Putamen (tissue), 1 donor: Measurements from ENCODE around the gene EPB41.
"Not testable (repeated sequence)": the region's sequence is repeated elsewhere in the genome, so short reads cannot be mapped to it uniquely, and the experiment has no call there.

Experiments used
- DNase-seq: peaks from one replicate; pipeline ENCODE4 v3.0.0-alpha.2; 2016; ENCODE audit warnings: low spot score

EPB41 gene

GRCh38 chr1:28927648-28928313, 13.4 kb downstream of the EPB41 start:
- DNase-seq, result no peak

GRCh38 chr1:28928314-28928941, 14.1 kb downstream of the EPB41 start:
- no peak for DNase-seq

DNA sequence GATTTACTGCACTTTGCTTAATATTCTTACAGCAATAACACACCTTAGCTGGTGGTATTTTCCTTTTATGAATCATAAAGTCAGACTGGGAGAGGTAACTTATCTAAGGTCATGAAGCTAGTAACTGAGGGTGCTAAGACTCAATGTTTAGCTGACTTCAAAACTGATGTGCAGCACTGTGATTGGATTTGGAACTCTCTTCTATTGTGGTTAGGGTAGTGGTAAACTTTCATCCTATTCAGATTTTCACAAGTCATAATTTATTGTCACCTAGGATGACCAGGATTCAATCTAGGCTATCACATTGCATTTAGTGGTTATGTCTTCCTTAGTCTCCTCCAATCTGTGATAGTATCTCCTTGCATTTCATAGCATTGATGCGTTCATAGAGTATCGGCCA, 18.9 kb downstream of the EPB41 start:
- no peak for DNase-seq

GRCh38 chr1:28933918-28934317, 19.5 kb downstream of the EPB41 start:
- no peak for DNase-seq

- DNase-seq, result no peak
Measured at GRCh38 chr1:28934676-28935075, 20.3 kb downstream of the EPB41 start.

GRCh38 chr1:28935293-28935692, 20.9 kb downstream of the EPB41 start:
- DNase-seq, result no peak

GRCh38 chr1:28936094-28936493, 21.7 kb downstream of the EPB41 start:
- DNase-seq, result no peak

- DNase-seq, result no peak
Measured at GRCh38 chr1:28936528-28936927, 22.2 kb downstream of the EPB41 start.

GRCh38 chr1:28943581-28943980, 29.2 kb downstream of the EPB41 start:
- DNase-seq, result not testable (repeated sequence)

- no peak for DNase-seq
Measured at GRCh38 chr1:28950006-28950405, 35.6 kb downstream of the EPB41 start.

DNA sequence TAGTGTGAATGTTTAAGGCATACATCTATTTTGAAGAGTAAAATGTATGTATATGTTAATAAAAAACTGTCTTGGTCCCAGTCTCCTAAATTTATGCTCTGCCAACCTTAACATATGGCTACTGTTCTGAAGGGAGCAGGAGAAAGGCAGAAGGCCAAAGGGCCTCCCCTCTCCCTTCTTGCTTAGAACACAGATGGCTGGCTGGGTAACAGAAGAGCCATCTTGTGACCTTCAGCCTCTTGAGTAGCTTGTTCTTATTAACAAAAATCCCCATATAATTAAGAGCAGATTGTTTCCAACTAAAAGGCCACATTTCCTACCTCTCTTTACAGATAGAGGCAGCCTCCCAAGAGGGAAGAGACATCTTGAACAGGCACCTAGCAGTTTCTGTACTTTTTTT, 36.1 kb downstream of the EPB41 start:
- DNase-seq, result no peak

- DNase-seq, result no peak
Measured at GRCh38 chr1:28954126-28954726, 39.9 kb downstream of the EPB41 start.

DNA sequence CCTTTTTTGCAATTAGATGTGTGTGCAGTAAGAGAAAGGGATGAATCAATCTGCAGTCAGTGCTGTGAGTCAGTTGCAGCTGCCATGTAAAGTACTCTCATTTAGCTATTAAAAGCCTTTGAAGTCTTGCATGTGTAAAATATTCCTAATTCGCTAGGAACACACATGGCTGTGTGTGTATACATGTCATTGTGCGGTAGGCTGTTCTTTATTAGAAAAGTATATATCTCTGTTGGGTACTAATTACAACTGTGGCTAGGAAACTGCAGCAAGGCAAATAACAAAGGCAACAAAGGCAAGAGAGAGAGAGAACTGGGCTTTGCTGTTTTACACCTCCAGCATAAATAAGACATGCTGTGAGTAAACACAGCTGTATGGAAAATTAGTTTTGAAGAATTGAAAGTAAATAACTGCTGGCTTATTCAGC, 41.7 kb downstream of the EPB41 start:
- DNase-seq, result no peak

GRCh38 chr1:28962114-28962831, 47.9 kb downstream of the EPB41 start:
- not testable (repeated sequence) for DNase-seq

DNA sequence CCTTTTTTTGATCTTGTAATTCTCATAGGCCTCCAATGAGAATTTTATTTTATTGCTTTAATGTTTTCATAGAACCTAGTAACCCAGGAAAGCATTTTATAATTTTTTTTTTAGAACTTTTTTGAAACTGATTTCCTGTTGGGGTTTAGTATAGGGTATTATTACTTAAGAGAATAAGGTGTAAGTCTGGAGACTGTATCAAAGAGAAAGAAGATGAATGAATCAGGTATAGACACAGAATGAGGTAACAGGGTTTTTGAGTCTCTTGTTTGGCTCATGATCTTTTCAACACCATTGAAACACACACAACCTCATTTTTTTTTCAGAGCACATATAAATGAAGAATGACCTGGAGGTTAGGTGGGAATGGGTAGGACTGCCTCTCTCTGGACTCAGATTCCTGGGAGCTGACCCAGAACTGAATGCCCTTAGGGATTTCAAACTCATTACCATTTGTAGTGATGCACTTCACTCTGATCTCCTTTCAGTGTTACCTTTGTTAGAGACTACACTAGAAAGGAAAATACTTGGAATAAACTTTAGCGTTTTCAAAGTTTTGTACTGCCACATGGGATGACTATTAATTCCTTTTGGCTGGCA, 51.0 kb downstream of the EPB41 start:
- DNase-seq, result no peak

DNA sequence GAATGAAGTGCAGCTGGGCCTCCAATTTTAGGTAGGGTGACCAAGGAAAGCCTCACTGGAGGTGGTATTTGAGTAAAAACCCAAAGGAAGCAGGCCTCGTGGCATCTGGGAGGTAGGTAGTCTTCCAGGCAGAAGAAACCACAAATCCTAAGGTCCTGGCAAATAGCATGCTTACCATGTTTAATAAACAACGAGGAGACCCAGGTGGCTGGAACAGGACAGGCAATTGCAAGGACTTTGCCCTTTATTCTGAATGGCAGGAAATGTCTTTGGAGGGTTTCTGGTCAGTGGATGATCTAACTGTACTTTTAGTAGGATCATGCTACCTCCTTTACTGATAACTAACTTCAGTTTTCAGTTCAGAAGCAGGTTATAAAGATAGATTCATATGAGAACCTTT, 52.2 kb downstream of the EPB41 start:
- no peak for DNase-seq

DNA sequence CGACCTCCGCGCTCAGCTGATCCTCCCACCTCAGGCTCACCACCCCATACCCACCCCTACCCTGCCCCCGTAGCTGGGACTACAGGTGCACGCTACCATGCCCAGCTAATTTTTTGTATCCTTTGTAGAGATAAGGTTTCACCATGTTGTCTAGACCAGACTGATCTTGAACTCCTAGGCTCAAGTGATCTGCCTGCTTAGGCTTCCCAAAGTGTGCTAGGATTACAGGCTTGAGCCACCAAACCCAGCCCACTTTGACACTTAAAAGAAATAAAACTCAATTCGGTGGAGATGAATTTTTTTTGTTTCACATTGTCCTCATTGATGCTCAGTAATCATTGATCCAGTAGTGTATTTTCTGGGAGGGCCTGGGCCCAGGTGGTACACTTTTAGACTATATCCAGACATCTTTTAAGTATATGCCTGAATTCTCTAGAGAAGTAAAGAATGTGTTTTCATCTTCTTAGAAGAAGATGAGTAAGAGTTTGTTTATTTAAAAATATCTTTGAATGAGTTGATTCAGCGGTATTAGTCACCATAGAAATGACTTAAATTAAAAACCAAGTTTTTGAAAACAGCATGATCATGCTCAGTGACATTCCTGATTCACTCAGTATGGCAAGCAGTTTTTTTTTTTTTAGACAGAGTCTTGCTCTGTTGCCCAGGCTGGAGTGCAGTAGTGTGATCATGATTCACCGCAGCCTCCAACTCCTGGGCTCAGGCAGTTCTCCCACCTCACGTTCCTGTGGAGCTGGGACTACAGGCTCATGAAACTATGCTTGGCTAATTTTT, 57.8 kb downstream of the EPB41 start:
- no peak for DNase-seq

DNA sequence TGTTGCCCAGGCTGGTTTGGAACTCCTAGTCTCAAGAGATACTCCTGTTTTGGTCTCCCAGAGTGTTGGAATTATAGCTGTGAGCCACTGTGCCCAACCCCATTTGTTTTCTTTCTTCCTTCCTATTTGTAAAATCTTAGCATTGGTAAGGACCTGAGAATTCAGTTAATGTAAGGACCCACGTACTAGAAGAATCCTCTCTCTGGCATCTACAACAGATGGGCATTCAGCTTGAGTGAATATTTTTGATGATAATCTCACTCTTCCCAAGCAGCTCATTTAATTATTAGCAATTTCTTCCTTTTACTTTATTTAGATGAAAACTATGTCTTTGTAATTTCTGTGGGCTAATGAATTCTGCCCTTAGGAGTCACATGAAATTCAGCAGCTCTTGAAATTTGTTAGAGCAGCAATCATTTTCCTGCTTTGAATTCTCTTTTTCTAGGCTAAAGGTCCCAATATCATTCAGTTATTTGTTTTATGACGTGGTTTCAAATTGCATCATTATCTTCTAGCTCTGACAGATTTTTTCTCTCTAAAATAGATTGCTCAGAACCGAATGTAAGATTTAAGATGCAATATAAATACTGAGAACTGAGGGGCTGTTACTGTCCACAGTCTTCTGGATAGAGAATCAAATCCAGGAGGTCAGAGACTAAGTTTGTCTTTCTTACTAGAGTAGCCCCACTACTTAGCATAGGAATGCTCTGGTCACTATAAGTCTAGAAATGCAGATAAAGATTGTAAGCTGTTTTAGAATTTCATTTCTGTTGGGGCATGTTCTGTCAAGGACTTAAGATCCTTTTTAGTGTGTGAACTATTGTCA, 59.4 kb downstream of the EPB41 start:
- no peak for DNase-seq

DNA sequence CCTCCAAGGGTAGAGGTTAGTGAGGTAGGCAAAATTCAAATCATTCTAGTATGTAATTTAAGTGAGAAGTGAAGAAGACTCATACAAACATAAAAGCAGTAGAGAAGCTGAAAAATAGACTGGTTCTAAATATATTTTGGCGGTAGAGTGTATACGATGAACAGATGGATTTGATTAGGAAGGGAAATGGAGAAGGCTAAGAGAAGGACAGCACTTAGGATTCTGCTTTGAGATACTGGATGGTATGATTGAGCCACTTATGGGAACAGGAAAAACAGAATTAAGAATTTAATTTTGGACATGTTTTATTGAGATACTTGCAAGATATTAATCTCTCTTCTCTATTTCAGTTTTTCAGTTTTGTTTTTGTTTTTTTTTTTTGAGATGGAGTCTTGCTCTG, 60.1 kb downstream of the EPB41 start:
- DNase-seq, result no peak

GRCh38 chr1:28976248-28976647, 61.9 kb downstream of the EPB41 start:
- no peak for DNase-seq

DNA sequence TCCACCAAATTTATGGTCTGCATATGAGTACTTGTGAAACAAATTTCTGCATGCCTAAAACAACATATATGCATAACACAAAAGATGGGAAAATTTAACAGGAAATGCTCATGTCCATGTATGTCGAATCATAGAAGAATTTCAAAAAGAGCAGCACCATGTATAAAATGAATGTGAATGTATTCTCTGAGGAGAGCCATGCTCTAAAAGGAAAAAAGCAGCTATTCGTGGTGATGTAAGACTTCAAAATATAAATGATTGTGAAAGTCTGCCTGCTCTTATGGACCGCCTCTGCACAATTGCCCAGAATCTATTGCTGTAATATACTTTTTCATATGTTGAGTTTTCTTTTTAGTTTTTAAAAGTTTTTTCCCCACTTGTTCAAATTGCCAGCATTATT, 66.8 kb downstream of the EPB41 start:
- no peak for DNase-seq
